ENCODE measurements around the gene CPM.
"Not testable (repeated sequence)": the region's sequence is repeated elsewhere in the genome, so short reads cannot be mapped to it uniquely, and the experiment has no call there.

DNA sequence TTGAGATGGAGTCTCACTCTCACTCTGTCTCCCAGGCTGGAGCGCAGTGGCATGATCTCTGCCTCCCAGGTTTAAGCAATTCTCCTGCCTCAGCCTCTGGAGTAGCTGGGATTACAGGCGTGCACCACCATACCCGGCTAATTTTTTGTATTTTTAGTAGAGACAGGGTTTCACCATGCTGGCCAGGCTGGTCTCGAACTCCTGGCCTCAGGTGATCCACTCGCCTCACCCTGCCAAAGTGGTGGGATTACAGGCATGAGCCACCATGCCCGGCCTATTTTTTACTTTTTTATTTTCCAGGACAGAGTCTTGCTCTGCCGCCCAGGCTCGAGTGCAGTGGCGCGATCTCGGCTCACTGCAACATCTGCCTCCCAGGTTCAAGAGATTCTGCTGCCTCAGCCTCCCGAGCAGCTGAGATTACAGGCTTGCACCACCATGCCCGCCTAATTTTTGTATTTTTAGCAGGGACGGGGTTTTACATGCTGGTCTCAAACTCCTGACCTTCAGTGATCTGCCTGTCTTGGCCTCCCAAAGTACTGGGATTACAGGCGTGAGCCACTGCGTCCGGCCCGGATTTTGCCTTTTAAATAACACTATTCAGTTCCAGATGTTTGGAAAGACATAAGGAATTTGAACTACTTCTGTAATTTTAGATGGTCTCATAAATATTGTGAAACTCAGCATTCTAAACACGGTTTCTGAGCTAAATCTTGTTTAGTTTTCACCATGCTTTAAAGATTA is 129.9 kb downstream of the CPM start:
- not testable (repeated sequence) for TF ChIP-seq CTCF, POLR2A (IDR thresholded peaks at IDR 0.05)
